ENCODE measurements around the gene OR5K4.

DNA sequence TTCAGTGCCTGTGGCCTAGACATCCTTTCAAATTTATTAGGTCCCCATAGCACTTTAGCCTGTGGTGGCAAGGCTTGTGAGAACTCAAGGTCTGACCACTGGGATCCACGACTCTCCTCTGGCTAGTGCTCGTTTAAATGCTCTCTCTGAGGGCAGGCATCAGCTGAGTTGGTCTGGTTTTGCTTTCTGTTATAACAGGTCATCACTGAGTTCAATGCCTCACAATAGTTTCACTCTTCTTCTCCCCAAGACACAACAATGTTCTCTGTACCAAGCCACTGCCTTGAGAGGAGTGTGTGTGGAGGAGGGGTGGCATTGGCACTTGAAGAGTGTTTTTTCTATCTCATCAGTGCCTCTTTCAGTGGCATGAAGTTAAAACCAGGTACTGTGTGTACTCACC is 7.6 kb downstream of the OR5K4 start:
- TF ChIP-seq, protein P1, sequence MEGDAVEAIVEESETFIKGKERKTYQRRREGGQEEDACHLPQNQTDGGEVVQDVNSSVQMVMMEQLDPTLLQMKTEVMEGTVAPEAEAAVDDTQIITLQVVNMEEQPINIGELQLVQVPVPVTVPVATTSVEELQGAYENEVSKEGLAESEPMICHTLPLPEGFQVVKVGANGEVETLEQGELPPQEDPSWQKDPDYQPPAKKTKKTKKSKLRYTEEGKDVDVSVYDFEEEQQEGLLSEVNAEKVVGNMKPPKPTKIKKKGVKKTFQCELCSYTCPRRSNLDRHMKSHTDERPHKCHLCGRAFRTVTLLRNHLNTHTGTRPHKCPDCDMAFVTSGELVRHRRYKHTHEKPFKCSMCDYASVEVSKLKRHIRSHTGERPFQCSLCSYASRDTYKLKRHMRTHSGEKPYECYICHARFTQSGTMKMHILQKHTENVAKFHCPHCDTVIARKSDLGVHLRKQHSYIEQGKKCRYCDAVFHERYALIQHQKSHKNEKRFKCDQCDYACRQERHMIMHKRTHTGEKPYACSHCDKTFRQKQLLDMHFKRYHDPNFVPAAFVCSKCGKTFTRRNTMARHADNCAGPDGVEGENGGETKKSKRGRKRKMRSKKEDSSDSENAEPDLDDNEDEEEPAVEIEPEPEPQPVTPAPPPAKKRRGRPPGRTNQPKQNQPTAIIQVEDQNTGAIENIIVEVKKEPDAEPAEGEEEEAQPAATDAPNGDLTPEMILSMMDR (IDR thresholded peaks at IDR 0.05; ENCODE audit: extremely low read depth in 1 of 2, insufficient read depth in 1 of 2, low read depth in 1 of 2, low read length in 2 of 2): no peak
- TF ChIP-seq POLR2A (IDR thresholded peaks at IDR 0.05; ENCODE audit: low read depth, low read length): no peak
- TF ChIP-seq MYC (IDR thresholded peaks at IDR 0.05; ENCODE audit: low read depth, low read length): no peak
- TF ChIP-seq EZH2 (IDR thresholded peaks at IDR 0.05; ENCODE audit: borderline replicate concordance, low read depth, low read length, severe bottlenecking): no peak
- TF ChIP-seq POLR2AphosphoS5 (IDR thresholded peaks at IDR 0.05; ENCODE audit: insufficient read depth, low read depth, low read length): no peak

Data from endothelial cell of umbilical vein (primary cell).